HCT116 (cell line): Measurements from ENCODE around the gene THSD4. TPM values are rescaled to one million over a fixed set of nuclear protein-coding genes. Genes with fewer than 3 reads are reported as not detected.

Experiments used
- ATAC-seq: fragments of 200-7000 bp; cut with Tn5 transposase; 2 replicates; pipeline ENCODE4 v1.9.1; 2020; ENCODE audit warnings: mild to moderate bottlenecking, moderate library complexity
- BruUV-seq: library from RNA; stranded (reverse); fragments of 400-500 nt; replicated peaks from 2 replicates; lab custom pipeline; 2021; lab: Mats Ljungman, UMichigan
- CTCF ChIA-PET: fragments of 300-600 bp; sonication (Branson Sonifier 250); formaldehyde crosslinking; loops from one replicate; lab custom pipeline; 2021; ENCODE audit warnings: antibody characterized with exemption; lab: Charles Lee
- POLR2A ChIA-PET: fragments of 300-600, 350-600 bp; sonication (Branson Sonifier 250); formaldehyde crosslinking; loops from one replicate; lab custom pipeline; 2021; ENCODE audit warnings: antibody characterized with exemption; lab: Charles Lee
- RAD21 ChIA-PET, 2 experiments: fragments of 300-600 bp; sonication (Branson Sonifier 250); formaldehyde crosslinking; loops; one replicate each; lab custom pipeline; 2023; ENCODE audit warnings: low total read pairs in 2 of 2; ENCODE audit not compliant: uncharacterized antibody in 2 of 2, unreplicated experiment in 2 of 2, low non-redundant PET in 1 of 2; lab: Charles Lee
- DNase-seq: peaks from one replicate; pipeline ENCODE4 v3.0.0-alpha.2; 2010; ENCODE audit warnings: low read depth, low spot score
- H2AFZ ChIP-seq: fragments of 200-600 bp; shearing (Covaris generic), sonication (generic); 2 replicates; pipeline ENCODE4 v1.6.1; 2017; ENCODE audit warnings: low read depth, mixed run types, mixed read lengths, antibody characterized with exemption, low read length; ENCODE audit not compliant: poor library complexity, severe bottlenecking
- H3K27ac ChIP-seq: 2 replicates; pipeline ENCODE4 v1.5.1; 2012; ENCODE audit warnings: low read depth, low read length
- H3K27me3 ChIP-seq: fragments of 200-600 bp; sonication (generic); 2 replicates; pipeline ENCODE4 v1.6.1; 2016; ENCODE audit warnings: mixed run types, low read length, mixed read lengths; ENCODE audit not compliant: insufficient read depth
- H3K36me3 ChIP-seq, 2 experiments: fragments of 200-500 bp in 1 of 2; fragments of 200-600 bp in 1 of 2; sonication (Bioruptor generic) in 1 of 2; sonication (generic) in 1 of 2; 2 replicates each; pipeline versions ENCODE4 v1.5.1 to v1.6.1; 2014 to 2016; ENCODE audit warnings: low read length in 2 of 2, inconsistent platforms in 1 of 2, mixed read lengths in 1 of 2, mixed run types in 1 of 2; ENCODE audit not compliant: insufficient read depth in 2 of 2, control insufficient read depth in 1 of 2
- H3K4me1 ChIP-seq, 2 experiments: fragments of 200-600 bp in 1 of 2; sonication (generic) in 1 of 2; 2 replicates each; pipeline versions ENCODE4 v1.5.1 to v1.6.1; 2012 to 2017; ENCODE audit warnings: low read length in 2 of 2, inconsistent platforms in 1 of 2, mild to moderate bottlenecking in 1 of 2, mixed read lengths in 1 of 2, mixed run types in 1 of 2, moderate library complexity in 1 of 2; ENCODE audit not compliant: insufficient read depth in 2 of 2, control insufficient read depth in 1 of 2
- H3K4me2 ChIP-seq: fragments of 200-600 bp; sonication (generic); 2 replicates; pipeline ENCODE4 v1.6.1; 2017; ENCODE audit warnings: mixed run types, low read length, mixed read lengths
- H3K4me3 ChIP-seq, 2 experiments: fragments of 200-600 bp in 1 of 2; sonication (generic) in 1 of 2; replicated peaks in 1 of 2; 2 replicates each; pipeline ENCODE4 v1.5.1; 2011 to 2016; ENCODE audit warnings: low read length in 2 of 2, control low read depth in 1 of 2, low read depth in 1 of 2, mild to moderate bottlenecking in 1 of 2, mixed read lengths in 1 of 2, mixed run types in 1 of 2
- H3K79me2 ChIP-seq: fragments of 200-600 bp; sonication (generic); 2 replicates; pipeline ENCODE4 v1.6.1; 2017; ENCODE audit warnings: mild to moderate bottlenecking, mixed run types, low read length, moderate library complexity, mixed read lengths; ENCODE audit not compliant: insufficient read depth
- H3K9ac ChIP-seq: fragments of 200-600 bp; sonication (generic); 2 replicates; pipeline ENCODE4 v1.6.1; 2016; ENCODE audit warnings: low read length, mixed read lengths
- H3K9me2 ChIP-seq: fragments of 200-600 bp; sonication (generic), shearing (Covaris generic); 2 replicates; pipeline ENCODE4 v1.6.1; 2017; ENCODE audit warnings: mixed run types, mild to moderate bottlenecking, moderate library complexity; ENCODE audit not compliant: insufficient read depth
- H3K9me3 ChIP-seq, 2 experiments: fragments of 200-500 bp in 1 of 2; fragments of 200-600 bp in 1 of 2; sonication (Bioruptor generic) in 1 of 2; sonication (generic) in 1 of 2; 2 replicates each; pipeline ENCODE4 v1.6.1; 2014 to 2017; ENCODE audit warnings: low read length in 2 of 2, mixed read lengths in 2 of 2, inconsistent platforms in 1 of 2, low read depth in 1 of 2, mild to moderate bottlenecking in 1 of 2, mixed run types in 1 of 2, moderate library complexity in 1 of 2; ENCODE audit not compliant: control insufficient read depth in 1 of 2, insufficient read depth in 1 of 2
- H4K20me1 ChIP-seq: fragments of 200-600 bp; sonication (generic), shearing (Covaris generic); 2 replicates; pipeline ENCODE4 v1.6.1; 2017; ENCODE audit warnings: mixed run types, mild to moderate bottlenecking, moderate library complexity; ENCODE audit not compliant: insufficient read depth
- ATF3 ChIP-seq: IDR thresholded peaks from 2 replicates; pipeline ENCODE4 v1.6.1; 2012
- CBX3 ChIP-seq: IDR thresholded peaks from 2 replicates; pipeline ENCODE4 v1.6.1; 2012; ENCODE audit warnings: low read depth
- CEBPB ChIP-seq: IDR thresholded peaks from 2 replicates; pipeline ENCODE4 v1.6.1; 2012; ENCODE audit warnings: low read depth
- CTCF ChIP-seq, 3 experiments: fragments of 200-600 bp in 1 of 3; sonication (generic) in 1 of 3; IDR thresholded peaks in 2 of 3; conservative IDR thresholded peaks in 1 of 3; 2 replicates each; pipeline ENCODE4 v1.5.1; 2012 to 2017; ENCODE audit warnings: low read depth in 2 of 3, low read length in 2 of 3, antibody characterized with exemption in 1 of 3, borderline replicate concordance in 1 of 3, control low read depth in 1 of 3, mild to moderate bottlenecking in 1 of 3, mixed read lengths in 1 of 3, mixed run types in 1 of 3, moderate library complexity in 1 of 3; ENCODE audit not compliant: insufficient read depth in 1 of 3
- EGR1 ChIP-seq: IDR thresholded peaks from 2 replicates; pipeline ENCODE4 v1.6.1; 2012; ENCODE audit warnings: low read depth
- ELF1 ChIP-seq: IDR thresholded peaks from 2 replicates; pipeline ENCODE4 v1.6.1; 2012; ENCODE audit warnings: low read depth, borderline replicate concordance
- EZH2 ChIP-seq: fragments of 200-600 bp; sonication (generic); IDR thresholded peaks from 2 replicates; pipeline ENCODE4 v1.6.1; 2017; ENCODE audit warnings: antibody characterized with exemption, mixed run types
- EZH2phosphoT487 ChIP-seq: fragments of 200-600 bp; IDR thresholded peaks from 2 replicates; pipeline ENCODE4 v1.6.1; 2018; ENCODE audit warnings: antibody characterized with exemption, borderline replicate concordance
- FOSL1 ChIP-seq: IDR thresholded peaks from 2 replicates; pipeline ENCODE4 v1.6.1; 2012; ENCODE audit warnings: low read depth
- JUND ChIP-seq: IDR thresholded peaks from 2 replicates; pipeline ENCODE4 v1.6.1; 2012
- POLR2A ChIP-seq: IDR thresholded peaks from 2 replicates; pipeline ENCODE4 v1.7.0; 2011; ENCODE audit warnings: borderline replicate concordance; ENCODE audit not compliant: insufficient read depth, insufficient read length; ENCODE audit errors: extremely low read depth
- RAD21 ChIP-seq: IDR thresholded peaks from 2 replicates; pipeline ENCODE4 v1.6.1; 2012; ENCODE audit warnings: low read depth, mild to moderate bottlenecking
- REST ChIP-seq: IDR thresholded peaks from 2 replicates; pipeline ENCODE4 v1.6.1; 2012; ENCODE audit warnings: low read depth
- SIN3A ChIP-seq: IDR thresholded peaks from 2 replicates; pipeline ENCODE4 v1.6.1; 2012; ENCODE audit warnings: low read depth
- SP1 ChIP-seq: IDR thresholded peaks from 2 replicates; pipeline ENCODE4 v1.6.1; 2012; ENCODE audit warnings: low read depth
- TCF7L2 ChIP-seq: IDR thresholded peaks from 2 replicates; pipeline ENCODE4 v1.7.0; 2011; ENCODE audit warnings: borderline replicate concordance, inconsistent platforms; ENCODE audit not compliant: insufficient read depth, insufficient read length; ENCODE audit errors: extremely low read depth
- ZBTB33 ChIP-seq: IDR thresholded peaks from 2 replicates; pipeline ENCODE4 v1.6.1; 2011; ENCODE audit warnings: mild to moderate bottlenecking, low read length, moderate library complexity; ENCODE audit not compliant: insufficient replicate concordance; ENCODE audit errors: extremely low read depth
- ZFX ChIP-seq: fragments of 450-650 bp; IDR thresholded peaks from 2 replicates; pipeline ENCODE4 v1.6.1; 2017
- ZNF274 ChIP-seq: fragments of 200-500 bp; sonication (Bioruptor generic); IDR thresholded peaks from 2 replicates; pipeline ENCODE4 v1.6.1; 2014; ENCODE audit warnings: mild to moderate bottlenecking, low read depth, low read length, inconsistent platforms
- intact Hi-C: fragments of 100-400 bp; cut with micrococcal nuclease; formaldehyde crosslinking; loops from 2 replicates; pipeline ENCODE4 v1.10.0; 2022
- total RNA-seq: library from RNA; stranded (reverse); gene quantifications from one replicate; pipeline ENCODE4 v1.2.1, GENCODE V29; 2021; ENCODE audit not compliant: unreplicated experiment

THSD4 gene
- total RNA-seq, 1 experiment from 2014 or later = 30.5 TPM

GRCh38 chr15:71598741-71599140, 483.5 kb downstream of the THSD4 start:
- no peaks in the 10 kb centered on the region for H4K20me1 ChIP-seq
- no peaks in the 10 kb centered on the region for H3K9me3 ChIP-seq
- BruUV-seq = no TSS peak
- DNase-seq (no peak), ATAC-seq (no peak)
- H3K36me3 ChIP-seq = no peaks in the 10 kb centered on the region
- peaks cover 0 to 4% of the 10 kb centered on the region in 2 experiments; a peak in 1 of 4 replicates for H3K4me1 ChIP-seq
- no peaks in the 10 kb centered on the region for H3K27me3 ChIP-seq
- intact Hi-C loops = no loop called here
- no peak overlapping the region for H3K27ac ChIP-seq
- ChIA-PET POLR2A (no interaction called here), RAD21 (no interaction called here), CTCF (no interaction called here)
- no peaks in the 10 kb centered on the region for H3K9me2 ChIP-seq
- H2AFZ ChIP-seq = no peak overlapping the region
- no peaks in the 10 kb centered on the region for H3K79me2 ChIP-seq
- H3K4me3 ChIP-seq = no peak overlapping the region
- no peak overlapping the region for H3K4me2 ChIP-seq
- no peak for TF ChIP-seq ZBTB33
- TF ChIP-seq EZH2 = no peak
- TF ChIP-seq SIN3A = no peak
- TF ChIP-seq ZNF274 = no peak
- TF ChIP-seq REST = no peak
- TF ChIP-seq JUND = no peak
- no peak for TF ChIP-seq CTCF (IDR thresholded peaks at IDR 0.05 in 2 of 3, conservative IDR thresholded peaks at IDR 0.05 in 1 of 3; ENCODE audit: borderline replicate concordance in 1 of 3, insufficient read depth in 1 of 3, low read depth in 2 of 3, low read length in 2 of 3)
- TF ChIP-seq ATF3 = no peak
- no peak for TF ChIP-seq RAD21
- TF ChIP-seq CEBPB = no peak
- TF ChIP-seq SP1 = no peak
- TF ChIP-seq ZFX = no peak
- no peak for TF ChIP-seq EZH2phosphoT487
- TF ChIP-seq FOSL1 = no peak
- no peak for TF ChIP-seq CBX3
- TF ChIP-seq EGR1 = no peak
- no peak for TF ChIP-seq ELF1
- no peak for TF ChIP-seq POLR2A
- TF ChIP-seq TCF7L2 = no peak
- no peak overlapping the region for H3K9ac ChIP-seq
